ENCODE results near the gene ARSB. TPM values are rescaled to one million over a fixed set of nuclear protein-coding genes. Genes with fewer than 3 reads are reported as not detected.

The ARSB gene
- total RNA-seq, 2 experiments from 2014 or later: 4.4 to 5.2 TPM

GRCh38 chr5:78816143-78816765, 168.9 kb downstream of the ARSB start:
- TF ChIP-seq, protein P1, sequence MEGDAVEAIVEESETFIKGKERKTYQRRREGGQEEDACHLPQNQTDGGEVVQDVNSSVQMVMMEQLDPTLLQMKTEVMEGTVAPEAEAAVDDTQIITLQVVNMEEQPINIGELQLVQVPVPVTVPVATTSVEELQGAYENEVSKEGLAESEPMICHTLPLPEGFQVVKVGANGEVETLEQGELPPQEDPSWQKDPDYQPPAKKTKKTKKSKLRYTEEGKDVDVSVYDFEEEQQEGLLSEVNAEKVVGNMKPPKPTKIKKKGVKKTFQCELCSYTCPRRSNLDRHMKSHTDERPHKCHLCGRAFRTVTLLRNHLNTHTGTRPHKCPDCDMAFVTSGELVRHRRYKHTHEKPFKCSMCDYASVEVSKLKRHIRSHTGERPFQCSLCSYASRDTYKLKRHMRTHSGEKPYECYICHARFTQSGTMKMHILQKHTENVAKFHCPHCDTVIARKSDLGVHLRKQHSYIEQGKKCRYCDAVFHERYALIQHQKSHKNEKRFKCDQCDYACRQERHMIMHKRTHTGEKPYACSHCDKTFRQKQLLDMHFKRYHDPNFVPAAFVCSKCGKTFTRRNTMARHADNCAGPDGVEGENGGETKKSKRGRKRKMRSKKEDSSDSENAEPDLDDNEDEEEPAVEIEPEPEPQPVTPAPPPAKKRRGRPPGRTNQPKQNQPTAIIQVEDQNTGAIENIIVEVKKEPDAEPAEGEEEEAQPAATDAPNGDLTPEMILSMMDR (IDR thresholded peaks at IDR 0.05): no peak
- no peak overlapping the region for H3K4me3 ChIP-seq (ENCODE audit: low read length)
- H3K9me3 ChIP-seq (ENCODE audit: control insufficient read depth in 1 of 2, insufficient read depth in 1 of 2, low read length in 2 of 2): no peaks in the 10 kb centered on the region
- H3K27ac ChIP-seq (ENCODE audit: low read depth in 1 of 2, low read length in 2 of 2): no peak overlapping the region
- H3K4me1 ChIP-seq (ENCODE audit: insufficient read depth, low read length): no peaks in the 10 kb centered on the region
- Mint-ChIP-seq H3K27me3 (no peaks in the 10 kb centered on the region), H3K36me3 (ENCODE audit: low read depth) (no peaks in the 10 kb centered on the region), H3K9me3 (no peaks in the 10 kb centered on the region), H3K4me3 (no peak overlapping the region), H3K4me1 (ENCODE audit: low read depth) (no peaks in the 10 kb centered on the region), H3K27ac (no peak overlapping the region)
- CTCF ChIA-PET: no interaction called here
- POLR2A ChIA-PET: no interaction called here
- intact Hi-C loops (cut with DNase I, micrococcal nuclease): no loop called here
- no peaks in the 10 kb centered on the region for H3K36me3 ChIP-seq (ENCODE audit: insufficient read depth, low read length)
- ATAC-seq (ENCODE audit: poor library complexity) (no peak), DNase-seq (no peak)
- H3K27me3 ChIP-seq (ENCODE audit: control insufficient read depth in 1 of 2, insufficient read depth in 2 of 2, low read length in 2 of 2): no peaks in the 10 kb centered on the region

DNA sequence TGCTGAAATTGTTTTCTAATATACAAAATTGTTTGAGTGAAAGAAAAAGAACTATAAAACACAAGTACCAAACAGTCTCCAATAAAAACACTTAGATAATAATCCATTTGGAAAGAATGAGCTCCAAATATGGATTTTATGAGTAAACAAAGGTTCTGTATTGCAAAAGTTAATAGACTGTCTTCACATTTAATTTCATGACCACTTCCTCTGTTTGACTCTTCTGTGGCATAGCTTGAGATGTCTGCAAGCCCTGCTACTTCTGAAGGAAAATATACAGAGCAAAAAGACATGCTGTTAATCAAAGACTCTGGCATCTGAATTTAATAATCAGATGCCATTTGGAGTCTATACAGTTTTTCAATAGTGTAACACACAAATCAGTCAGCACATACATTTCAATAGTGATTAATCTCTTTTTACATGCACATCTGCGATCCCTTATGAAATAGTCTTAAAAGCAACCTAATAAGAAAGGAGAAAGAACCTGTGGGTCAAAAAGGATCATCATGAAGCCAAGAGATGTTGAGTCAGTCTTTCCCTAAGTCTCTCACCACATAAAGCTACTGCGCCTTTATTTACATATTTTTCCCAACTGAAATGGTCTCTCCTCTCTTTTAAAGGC, 171.1 kb downstream of the ARSB start:
- H3K4me3 ChIP-seq (ENCODE audit: low read length): no peak overlapping the region
- H3K4me1 ChIP-seq (ENCODE audit: insufficient read depth, low read length): no peaks in the 10 kb centered on the region
- ChIA-PET POLR2A (no interaction called here), CTCF (no interaction called here)
- H3K27me3 ChIP-seq (ENCODE audit: control insufficient read depth in 1 of 2, insufficient read depth in 2 of 2, low read length in 2 of 2): no peaks in the 10 kb centered on the region
- no peaks in the 10 kb centered on the region for H3K36me3 Mint-ChIP-seq (ENCODE audit: low read depth)
- H3K4me3 Mint-ChIP-seq: no peak overlapping the region
- H3K27ac Mint-ChIP-seq: no peak overlapping the region
- DNase-seq (no peak), ATAC-seq (ENCODE audit: poor library complexity) (no peak)
- no peaks in the 10 kb centered on the region for H3K27me3 Mint-ChIP-seq
- intact Hi-C loops (cut with DNase I, micrococcal nuclease): no loop called here
- no peak overlapping the region for H3K27ac ChIP-seq (ENCODE audit: low read depth in 1 of 2, low read length in 2 of 2)
- no peaks in the 10 kb centered on the region for H3K9me3 Mint-ChIP-seq
- H3K36me3 ChIP-seq (ENCODE audit: insufficient read depth, low read length): no peaks in the 10 kb centered on the region
- no peaks in the 10 kb centered on the region for H3K4me1 Mint-ChIP-seq (ENCODE audit: low read depth)
- no peaks in the 10 kb centered on the region for H3K9me3 ChIP-seq (ENCODE audit: control insufficient read depth in 1 of 2, insufficient read depth in 1 of 2, low read length in 2 of 2)
- TF ChIP-seq, protein P1 (IDR thresholded peaks at IDR 0.05): no peak

GRCh38 chr5:78813286-78813685, 171.8 kb downstream of the ARSB start:
- Histone ChIP-seq H3K36me3 (ENCODE audit: insufficient read depth, low read length) (no peaks in the 10 kb centered on the region), H3K27me3 (ENCODE audit: control insufficient read depth in 1 of 2, insufficient read depth in 2 of 2, low read length in 2 of 2) (no peaks in the 10 kb centered on the region), H3K27ac (ENCODE audit: low read depth in 1 of 2, low read length in 2 of 2) (no peak overlapping the region), H3K4me3 (ENCODE audit: low read length) (no peak overlapping the region), H3K9me3 (ENCODE audit: control insufficient read depth in 1 of 2, insufficient read depth in 1 of 2, low read length in 2 of 2) (no peaks in the 10 kb centered on the region), H3K4me1 (ENCODE audit: insufficient read depth, low read length) (no peaks in the 10 kb centered on the region)
- H3K27me3 Mint-ChIP-seq: no peaks in the 10 kb centered on the region
- no peaks in the 10 kb centered on the region for H3K36me3 Mint-ChIP-seq (ENCODE audit: low read depth)
- H3K4me1 Mint-ChIP-seq (ENCODE audit: low read depth): no peaks in the 10 kb centered on the region
- intact Hi-C loops (cut with DNase I, micrococcal nuclease): no loop called here
- H3K27ac Mint-ChIP-seq: no peak overlapping the region
- H3K9me3 Mint-ChIP-seq: no peaks in the 10 kb centered on the region
- ATAC-seq (ENCODE audit: poor library complexity) (no peak), DNase-seq (no peak)
- TF ChIP-seq, protein P1 (IDR thresholded peaks at IDR 0.05): no peak
- ChIA-PET CTCF (no interaction called here), POLR2A (no interaction called here)
- no peak overlapping the region for H3K4me3 Mint-ChIP-seq

Measured in CD4-positive, alpha-beta T cell (primary cell).